Naive B cell (primary cell): ENCODE results near the gene KMT2A. TPM values are rescaled to one million over a fixed set of nuclear protein-coding genes. Genes with fewer than 3 reads are reported as not detected.
"Not testable (repeated sequence)": the region's sequence is repeated elsewhere in the genome, so short reads cannot be mapped to it uniquely, and the experiment has no call there.

Experiments
- ATAC-seq, 2 donors: fragments of 150-1000 bp; cut with Tn5 transposase; 2 replicates each; pipeline ENCODE4 v1.10.0; 2021; ENCODE audit warnings: low read depth in 2 of 2, mild to moderate bottlenecking in 2 of 2, moderate library complexity in 2 of 2
- DNase-seq: peaks from one replicate; pipeline ENCODE4 v3.0.0; 2022
- H3K27ac Mint-ChIP-seq, 6 donors: one replicate each; pipeline ENCODE4 v1.8.0; 2020 to 2022; ENCODE audit warnings: mild to moderate bottlenecking in 6 of 6, mixed read lengths in 6 of 6, moderate library complexity in 5 of 6, inconsistent platforms in 2 of 6
- H3K27me3 Mint-ChIP-seq, 3 donors: one replicate each; pipeline ENCODE4 v1.8.0; 2021 to 2022; ENCODE audit warnings: mixed read lengths in 3 of 3, mild to moderate bottlenecking in 1 of 3
- H3K36me3 Mint-ChIP-seq, 2 donors: one replicate each; pipeline ENCODE4 v1.8.0; 2020 to 2022; ENCODE audit warnings: mixed read lengths in 2 of 2, inconsistent platforms in 1 of 2, mild to moderate bottlenecking in 1 of 2
- H3K4me1 Mint-ChIP-seq, 3 donors: one replicate each; pipeline ENCODE4 v1.8.0; 2020 to 2022; ENCODE audit warnings: mixed read lengths in 3 of 3, inconsistent platforms in 1 of 3, mild to moderate bottlenecking in 1 of 3, moderate library complexity in 1 of 3
- H3K4me3 Mint-ChIP-seq, 8 donors: one replicate each; pipeline ENCODE4 v1.8.0; 2020 to 2022; ENCODE audit warnings: mild to moderate bottlenecking in 8 of 8, mixed read lengths in 8 of 8, moderate library complexity in 8 of 8, inconsistent platforms in 2 of 8
- H3K9me3 Mint-ChIP-seq, 7 donors: one replicate each; pipeline ENCODE4 v1.8.0; 2020 to 2022; ENCODE audit warnings: mixed read lengths in 7 of 7, mild to moderate bottlenecking in 5 of 7, inconsistent platforms in 2 of 7, moderate library complexity in 1 of 7
- polyA plus RNA-seq, 6 donors: library from polyadenylated mRNA; unstranded; fragments of 300-500 nt; fragmentation: Illumina TruSeq; gene quantifications; one replicate each; pipeline ENCODE4 v1.2.3, GENCODE V29; 2021; ENCODE audit warnings: low read depth in 6 of 6

KMT2A gene
- polyA plus RNA-seq, 6 donors from 2014 or later = 5.2 to 42.2 (median 17.1) TPM

- H3K27me3 Mint-ChIP-seq = no peaks in the 10 kb centered on the region
- peak overlapping the region; percentile 90 to 99 (median 98) for H3K27ac Mint-ChIP-seq
- peak overlapping the region; percentile 94 to 99 (median 96) for H3K4me3 Mint-ChIP-seq
- ATAC-seq (peak; percentile 48 to 50), DNase-seq (peak; percentile 69)
- peaks cover 64 to 72% (median 72%) of the 10 kb centered on the region in 3 donors for H3K4me1 Mint-ChIP-seq
- H3K36me3 Mint-ChIP-seq = peaks cover 0 to 6% of the 10 kb centered on the region in 2 donors
- H3K9me3 Mint-ChIP-seq = no peaks in the 10 kb centered on the region
Measured at GRCh38 chr11:118438314-118438931, 2.1 kb downstream of the KMT2A start.

GRCh38 chr11:118439646-118440045, 3.4 kb downstream of the KMT2A start:
- Mint-ChIP-seq H3K4me3 (peak overlapping the region in 7 of 8 donors; percentile 12 to 95 (median 48)), H3K36me3 (peaks cover 0 to 6% of the 10 kb centered on the region in 2 donors), H3K27ac (peak overlapping the region in 4 of 6 donors; percentile 65 to 92 (median 80)), H3K27me3 (no peaks in the 10 kb centered on the region), H3K4me1 (peaks cover 67 to 77% (median 77%) of the 10 kb centered on the region in 3 donors), H3K9me3 (no peaks in the 10 kb centered on the region)
- DNase-seq (no peak), ATAC-seq (no peak)

GRCh38 chr11:118441770-118442275, 5.5 kb downstream of the KMT2A start:
- peaks cover 0 to 6% of the 10 kb centered on the region in 2 donors for H3K36me3 Mint-ChIP-seq
- ATAC-seq = no peak
- H3K4me3 Mint-ChIP-seq = peak overlapping the region in 3 of 8 donors; percentile 12 to 63 (median 53)

GRCh38 chr11:118442301-118442700, 6.0 kb downstream of the KMT2A start:
- no peaks in the 10 kb centered on the region for H3K9me3 Mint-ChIP-seq
- peaks cover 76 to 92% (median 88%) of the 10 kb centered on the region in 3 donors for H3K4me1 Mint-ChIP-seq
- no peak for ATAC-seq
- peaks cover 0 to 6% of the 10 kb centered on the region in 2 donors for H3K36me3 Mint-ChIP-seq
- peak overlapping the region in 4 of 6 donors; percentile 44 to 92 (median 72) for H3K27ac Mint-ChIP-seq
- H3K27me3 Mint-ChIP-seq = no peaks in the 10 kb centered on the region
- DNase-seq = no peak
- H3K4me3 Mint-ChIP-seq = peak overlapping the region in 2 of 8 donors; percentile 12 to 63

More at GRCh38 chr11:118441770-118442275, 5.5 kb downstream of the KMT2A start:
- no peak for DNase-seq
- peak overlapping the region; percentile 3 to 92 (median 67) for H3K27ac Mint-ChIP-seq
- H3K27me3 Mint-ChIP-seq = no peaks in the 10 kb centered on the region
- H3K9me3 Mint-ChIP-seq = no peaks in the 10 kb centered on the region
- peaks cover 76 to 88% (median 87%) of the 10 kb centered on the region in 3 donors for H3K4me1 Mint-ChIP-seq

GRCh38 chr11:118442908-118443589, 6.8 kb downstream of the KMT2A start:
- no peaks in the 10 kb centered on the region for H3K9me3 Mint-ChIP-seq
- peak overlapping the region in 5 of 6 donors; percentile 45 to 92 (median 69) for H3K27ac Mint-ChIP-seq
- peaks cover 0 to 6% of the 10 kb centered on the region in 2 donors for H3K36me3 Mint-ChIP-seq
- DNase-seq (no peak), ATAC-seq (no peak)
- H3K4me1 Mint-ChIP-seq = peaks cover 74 to 90% (median 86%) of the 10 kb centered on the region in 3 donors
- no peaks in the 10 kb centered on the region for H3K27me3 Mint-ChIP-seq
- H3K4me3 Mint-ChIP-seq = peak overlapping the region in 4 of 8 donors; percentile 3 to 16 (median 8)

GRCh38 chr11:118443590-118444218, 7.4 kb downstream of the KMT2A start:
- no peaks in the 10 kb centered on the region for H3K27me3 Mint-ChIP-seq
- peaks cover 0 to 6% of the 10 kb centered on the region in 2 donors for H3K36me3 Mint-ChIP-seq
- H3K4me3 Mint-ChIP-seq = peak overlapping the region in 2 of 8 donors; percentile 3 to 16
- DNase-seq (no peak), ATAC-seq (peak; percentile 32 to 56)
- peak overlapping the region in 5 of 6 donors; percentile 13 to 92 (median 45) for H3K27ac Mint-ChIP-seq
- H3K4me1 Mint-ChIP-seq = peaks cover 69 to 83% (median 80%) of the 10 kb centered on the region in 3 donors
- H3K9me3 Mint-ChIP-seq = no peaks in the 10 kb centered on the region

GRCh38 chr11:118447423-118447822, 11.1 kb downstream of the KMT2A start:
- H3K4me3 Mint-ChIP-seq = peak overlapping the region in 1 of 8 donors; percentile 2

GRCh38 chr11:118448294-118448693, 12.0 kb downstream of the KMT2A start:
- no peak for DNase-seq
- no peak for ATAC-seq
- Mint-ChIP-seq H3K27me3 (no peaks in the 10 kb centered on the region), H3K4me1 (peaks cover 51 to 63% (median 57%) of the 10 kb centered on the region in 3 donors), H3K9me3 (no peaks in the 10 kb centered on the region), H3K27ac (no peak overlapping the region), H3K36me3 (peaks cover 6 to 7% of the 10 kb centered on the region in 2 donors), H3K4me3 (no peak overlapping the region)

More at GRCh38 chr11:118447423-118447822, 11.1 kb downstream of the KMT2A start:
- no peaks in the 10 kb centered on the region for H3K27me3 Mint-ChIP-seq
- no peaks in the 10 kb centered on the region for H3K36me3 Mint-ChIP-seq
- no peak for DNase-seq
- no peaks in the 10 kb centered on the region for H3K9me3 Mint-ChIP-seq
- ATAC-seq = no peak
- peak overlapping the region in 1 of 6 donors; percentile 24 for H3K27ac Mint-ChIP-seq
- peaks cover 52 to 65% (median 61%) of the 10 kb centered on the region in 3 donors for H3K4me1 Mint-ChIP-seq

- ATAC-seq = no peak
- H3K27ac Mint-ChIP-seq = peak overlapping the region in 2 of 6 donors; percentile 84 to 88
- no peaks in the 10 kb centered on the region for H3K27me3 Mint-ChIP-seq
- no peak overlapping the region for H3K4me3 Mint-ChIP-seq
- H3K4me1 Mint-ChIP-seq = peaks cover 44 to 63% (median 56%) of the 10 kb centered on the region in 3 donors
- no peak for DNase-seq
- peaks cover 11 to 12% of the 10 kb centered on the region in 2 donors for H3K36me3 Mint-ChIP-seq
- H3K9me3 Mint-ChIP-seq = no peaks in the 10 kb centered on the region
Measured at GRCh38 chr11:118449316-118449918, 13.1 kb downstream of the KMT2A start.

GRCh38 chr11:118450451-118450850, 14.2 kb downstream of the KMT2A start:
- DNase-seq (no peak), ATAC-seq (no peak)
- Mint-ChIP-seq H3K36me3 (peaks cover 11 to 12% of the 10 kb centered on the region in 2 donors), H3K4me3 (no peak overlapping the region), H3K27ac (peak overlapping the region in 4 of 6 donors; percentile 0 to 35 (median 10)), H3K27me3 (no peaks in the 10 kb centered on the region), H3K4me1 (peaks cover 34 to 60% (median 53%) of the 10 kb centered on the region in 3 donors), H3K9me3 (no peaks in the 10 kb centered on the region)

GRCh38 chr11:118462178-118462577, 25.9 kb downstream of the KMT2A start:
- Mint-ChIP-seq H3K4me3 (no peak overlapping the region), H3K9me3 (no peaks in the 10 kb centered on the region), H3K27me3 (no peaks in the 10 kb centered on the region), H3K4me1 (peaks cover 12 to 33% (median 33%) of the 10 kb centered on the region in 3 donors), H3K27ac (no peak overlapping the region), H3K36me3 (no peaks in the 10 kb centered on the region)
- no peak for DNase-seq
- ATAC-seq = no peak

- peak overlapping the region in 2 of 6 donors; percentile 21 to 37 for H3K27ac Mint-ChIP-seq
- H3K36me3 Mint-ChIP-seq = peaks cover 3 to 25% of the 10 kb centered on the region in 2 donors
- H3K9me3 Mint-ChIP-seq, DNase-seq, ATAC-seq, H3K27me3 Mint-ChIP-seq, H3K4me3 Mint-ChIP-seq: not testable (repeated sequence)
- peaks cover 8 to 17% (median 13%) of the 10 kb centered on the region in 3 donors for H3K4me1 Mint-ChIP-seq
Measured at GRCh38 chr11:118468968-118469367, 32.7 kb downstream of the KMT2A start.

- DNase-seq (no peak), ATAC-seq (no peak)
- H3K27me3 Mint-ChIP-seq = no peaks in the 10 kb centered on the region
- H3K4me1 Mint-ChIP-seq = peaks cover 12 to 13% (median 13%) of the 10 kb centered on the region in 3 donors
- peaks cover 8 to 31% of the 10 kb centered on the region in 2 donors for H3K36me3 Mint-ChIP-seq
- no peaks in the 10 kb centered on the region for H3K9me3 Mint-ChIP-seq
- no peak overlapping the region for H3K4me3 Mint-ChIP-seq
- peak overlapping the region in 2 of 6 donors; percentile 56 to 69 for H3K27ac Mint-ChIP-seq
Measured at GRCh38 chr11:118471030-118471429, 34.7 kb downstream of the KMT2A start.
